SIG-M5 (cell line): ENCODE results near the gene CFAP46.
"Not testable (repeated sequence)": the region's sequence is repeated elsewhere in the genome, so short reads cannot be mapped to it uniquely, and the experiment has no call there.

ENCODE experiments used
- DNase-seq: peaks from one replicate; lab custom pipeline; 2025; lab: John Stamatoyannopoulos, UW

The CFAP46 gene

GRCh38 chr10:132943791-132944404 lies 1.5 kb upstream of the CFAP46 start:
- DNase-seq = no peak

- DNase-seq = no peak
Observed at GRCh38 chr10:132943058-132943790, 854 bp upstream of the CFAP46 start.

- DNase-seq = no peak
Observed at GRCh38 chr10:132941640-132942051, 724 bp downstream of the CFAP46 start.

- no peak for DNase-seq
Observed at GRCh38 chr10:132940791-132941465, 1.4 kb downstream of the CFAP46 start.

- no peak for DNase-seq
Observed at GRCh38 chr10:132939957-132940790, 2.2 kb downstream of the CFAP46 start.

GRCh38 chr10:132939378-132939955 lies 2.9 kb downstream of the CFAP46 start:
- DNase-seq = no peak

- DNase-seq = no peak
Observed at GRCh38 chr10:132938472-132939339, 3.7 kb downstream of the CFAP46 start.

GRCh38 chr10:132937861-132938260 lies 4.5 kb downstream of the CFAP46 start:
- no peak for DNase-seq

GRCh38 chr10:132934953-132935352 lies 7.4 kb downstream of the CFAP46 start:
- DNase-seq = no peak

GRCh38 chr10:132933308-132934042 lies 8.9 kb downstream of the CFAP46 start:
- DNase-seq = no peak

GRCh38 chr10:132932461-132933307 lies 9.7 kb downstream of the CFAP46 start:
- DNase-seq = no peak

- DNase-seq = not testable (repeated sequence)
Observed at GRCh38 chr10:132931258-132932250, 10.8 kb downstream of the CFAP46 start.

- not testable (repeated sequence) for DNase-seq
Observed at GRCh38 chr10:132930701-132931100, 11.7 kb downstream of the CFAP46 start.

- DNase-seq = no peak
Observed at GRCh38 chr10:132929953-132930548, 12.3 kb downstream of the CFAP46 start.

- no peak for DNase-seq
Observed at GRCh38 chr10:132929480-132929879, 12.9 kb downstream of the CFAP46 start.

- no peak for DNase-seq
Observed at GRCh38 chr10:132928261-132928660, 14.1 kb downstream of the CFAP46 start.

- no peak for DNase-seq
Observed at GRCh38 chr10:132927824-132928223, 14.5 kb downstream of the CFAP46 start.
